GM21717 (cell line): ENCODE measurements around the gene IFI35.
"Not testable (repeated sequence)": the region's sequence is repeated elsewhere in the genome, so short reads cannot be mapped to it uniquely, and the experiment has no call there.

Source experiments
- ATAC-seq: cut with Tn5 transposase; IDR thresholded peaks from one replicate; pipeline ENCODE4 v1.9.1; 2021; ENCODE audit warnings: mild to moderate bottlenecking, moderate library complexity; ENCODE audit not compliant: unreplicated experiment

IFI35 gene

GRCh38 chr17:43006639-43007551 is at the start of gene IFI35:
TSS of gene IFI35 (plus strand) at chr17:43006784. CDS start at chr17:43006948, 164 bp downstream.
- ATAC-seq = peak; percentile 73

- peak; percentile 87 for ATAC-seq
Observed at GRCh38 chr17:42964161-42964932, 42.2 kb upstream of the IFI35 start, which contains the start of gene AARSD1. TSS of gene AARSD1 (minus strand) at chr17:42964454. CDS start at chr17:42964440, 14 bp downstream.

GRCh38 chr17:42967925-42968324 is 38.7 kb upstream of the IFI35 start:
- no peak for ATAC-seq

GRCh38 chr17:42969001-42969581 is 37.5 kb upstream of the IFI35 start:
- ATAC-seq = no peak

GRCh38 chr17:42971589-42971988 is 35.0 kb upstream of the IFI35 start:
- ATAC-seq = no peak

GRCh38 chr17:42973323-42973722 is 33.3 kb upstream of the IFI35 start:
- ATAC-seq = not testable (repeated sequence)

GRCh38 chr17:42975265-42975664 is 31.3 kb upstream of the IFI35 start:
- no peak for ATAC-seq

GRCh38 chr17:42975701-42976100 is 30.9 kb upstream of the IFI35 start:
- ATAC-seq = not testable (repeated sequence)

GRCh38 chr17:42979511-42980273 is 26.9 kb upstream of the IFI35 start, which contains the start of gene PTGES3L:
TSS of gene PTGES3L (minus strand) at chr17:42980080. CDS start at chr17:42980053, 27 bp downstream.
- ATAC-seq = peak; percentile 35

GRCh38 chr17:42980274-42980765 is 26.3 kb upstream of the IFI35 start, which contains the start of gene RUNDC1:
TSS of gene RUNDC1 (plus strand) at chr17:42980565. CDS start at chr17:42980577, 12 bp downstream.
- ATAC-seq = peak; percentile 53

- ATAC-seq = peak; percentile 31
Observed at GRCh38 chr17:42980766-42981397, 25.7 kb upstream of the IFI35 start.

- no peak for ATAC-seq
Observed at GRCh38 chr17:42982266-42982665, 24.3 kb upstream of the IFI35 start.

GRCh38 chr17:42985225-42985624 is 21.4 kb upstream of the IFI35 start:
- no peak for ATAC-seq

- no peak for ATAC-seq
Observed at GRCh38 chr17:42989141-42989540, 17.4 kb upstream of the IFI35 start.

- no peak for ATAC-seq
Observed at GRCh38 chr17:42989726-42990652, 16.6 kb upstream of the IFI35 start.

- no peak for ATAC-seq
Observed at GRCh38 chr17:42991471-42991870, 15.1 kb upstream of the IFI35 start.

- ATAC-seq = no peak
Observed at GRCh38 chr17:42992872-42993271, 13.7 kb upstream of the IFI35 start.

- not testable (repeated sequence) for ATAC-seq
Observed at GRCh38 chr17:42993913-42994312, 12.7 kb upstream of the IFI35 start.
